GM19240 (cell line): ENCODE measurements around the gene PIK3R2.
A peak's percentile ranks its signal among the peaks of the same experiment; 100 is the strongest.
"Not testable (repeated sequence)": the region's sequence is repeated elsewhere in the genome, so short reads cannot be mapped to it uniquely, and the experiment has no call there.

Source experiments
- DNase-seq: peaks from one replicate; pipeline ENCODE4 v3.0.0; 2011; ENCODE audit warnings: low spot score; ENCODE audit not compliant: insufficient read length

The PIK3R2 gene

GRCh38 chr19:18152817-18153555 lies at the start of gene PIK3R2:
Gene PIK3R2, plus strand, starts transcription at chr19:18153163. Its CDS starts 2,717 bp downstream, at chr19:18155880.
- DNase-seq, result peak; percentile 99

GRCh38 chr19:18104793-18105131 lies 48.2 kb upstream of the PIK3R2 start:
- DNase-seq, result no peak

GRCh38 chr19:18105259-18105658 lies 47.7 kb upstream of the PIK3R2 start:
- DNase-seq, result not testable (repeated sequence)

- no peak for DNase-seq
These were observed 45.7 kb upstream of the PIK3R2 start for GRCh38 chr19:18107235-18107634.

GRCh38 chr19:18108897-18109296 lies 44.1 kb upstream of the PIK3R2 start:
- no peak for DNase-seq

GRCh38 chr19:18109341-18109732 lies 43.6 kb upstream of the PIK3R2 start:
- no peak for DNase-seq

GRCh38 chr19:18109733-18110608 lies 43.0 kb upstream of the PIK3R2 start:
- no peak for DNase-seq

GRCh38 chr19:18110609-18111232 lies 42.2 kb upstream of the PIK3R2 start:
- no peak for DNase-seq

- DNase-seq, result peak; percentile 74
These were observed 39.9 kb upstream of the PIK3R2 start for GRCh38 chr19:18112989-18113478.

- DNase-seq, result no peak
These were observed 39.1 kb upstream of the PIK3R2 start for GRCh38 chr19:18113827-18114226.

GRCh38 chr19:18114483-18114882 lies 38.5 kb upstream of the PIK3R2 start:
- no peak for DNase-seq

- DNase-seq, result no peak
These were observed 35.6 kb upstream of the PIK3R2 start for GRCh38 chr19:18117364-18117691.

- DNase-seq, result peak; percentile 96
These were observed 35.1 kb upstream of the PIK3R2 start for GRCh38 chr19:18117692-18118378.

GRCh38 chr19:18118420-18119012 lies 34.4 kb upstream of the PIK3R2 start:
- no peak for DNase-seq

- peak; percentile 56 for DNase-seq
These were observed 33.8 kb upstream of the PIK3R2 start for GRCh38 chr19:18119013-18119716.

- no peak for DNase-seq
These were observed 33.3 kb upstream of the PIK3R2 start for GRCh38 chr19:18119717-18120105.

- DNase-seq, result no peak
These were observed 32.8 kb upstream of the PIK3R2 start for GRCh38 chr19:18120127-18120526.

- DNase-seq, result no peak
These were observed 31.8 kb upstream of the PIK3R2 start for GRCh38 chr19:18121166-18121565.

GRCh38 chr19:18122424-18122823 lies 30.5 kb upstream of the PIK3R2 start:
- DNase-seq, result no peak
